Activated CD4-positive, alpha-beta memory T cell treated with anti-CD3 and anti-CD28 coated beads for 36 hours (primary cell): ENCODE measurements around the gene CD6. TPM values are rescaled to one million over a fixed set of nuclear protein-coding genes. Genes with fewer than 3 reads are reported as not detected.

Source experiments
- CTCF ChIA-PET: fragments of 350-600 bp; sonication (Branson Sonifier 250); formaldehyde crosslinking; loops from one replicate; lab custom pipeline; 2021; ENCODE audit warnings: antibody characterized with exemption, inconsistent platforms; lab: Charles Lee
- POLR2A ChIA-PET: fragments of 350-600 bp; sonication (Branson Sonifier 250); formaldehyde crosslinking; loops from one replicate; lab custom pipeline; 2021; ENCODE audit warnings: antibody characterized with exemption; lab: Charles Lee
- DNase-seq: peaks from one replicate; pipeline ENCODE4 v3.0.0-alpha.2; 2020
- H3K27ac Mint-ChIP-seq: one replicate; pipeline ENCODE4 v1.8.0; 2021; ENCODE audit warnings: mixed read lengths
- H3K27me3 Mint-ChIP-seq: one replicate; pipeline ENCODE4 v1.8.0; 2021; ENCODE audit warnings: mixed read lengths
- H3K36me3 Mint-ChIP-seq: one replicate; pipeline ENCODE4 v1.8.0; 2021; ENCODE audit warnings: mixed read lengths
- H3K4me1 Mint-ChIP-seq: one replicate; pipeline ENCODE4 v1.8.0; 2021; ENCODE audit warnings: low read depth, mixed read lengths
- H3K4me3 Mint-ChIP-seq: one replicate; pipeline ENCODE4 v1.8.0; 2021; ENCODE audit warnings: mild to moderate bottlenecking, mixed read lengths
- H3K9me3 Mint-ChIP-seq: one replicate; pipeline ENCODE4 v1.8.0; 2021; ENCODE audit warnings: mixed read lengths
- intact Hi-C: fragments of 100-400 bp; cut with micrococcal nuclease; formaldehyde crosslinking; loops from one replicate; pipeline ENCODE4 v1.15.1; 2023
- total RNA-seq, 2 experiments: library from RNA; stranded (reverse); gene quantifications; one replicate each; pipeline ENCODE4 v1.2.3, GENCODE V29; 2021

The CD6 gene
- total RNA-seq, 2 experiments from 2014 or later: 271 to 279 TPM

- intact Hi-C loops: loop anchor here (1.0 kb wide), 2 partner anchors 12 to 20 kb away; no protein-coding TSS in a partner anchor
- Mint-ChIP-seq H3K4me1 (peaks cover 47% of the 10 kb centered on the region), H3K36me3 (peaks cover 64% of the 10 kb centered on the region), H3K27me3 (no peaks in the 10 kb centered on the region), H3K9me3 (no peaks in the 10 kb centered on the region), H3K27ac (peak overlapping the region; percentile 99), H3K4me3 (peak overlapping the region; percentile 95)
- peak; percentile 64 for DNase-seq
- ChIA-PET POLR2A (interaction anchor here (0.7 to 1.7 kb wide), 6 partner anchors 8 to 135 kb away, joined by 3 to 7 read pairs (median 4); no protein-coding TSS in a partner anchor), CTCF (interaction anchor here (1.0 to 1.3 kb wide), 3 partner anchors 9 to 137 kb away, joined by 3 read pairs; no protein-coding TSS in a partner anchor)
These were observed 3.2 kb downstream of the CD6 start for GRCh38 chr11:60974726-60975125.

GRCh38 chr11:60977224-60977623 is 5.7 kb downstream of the CD6 start:
- Mint-ChIP-seq H3K27me3 (no peaks in the 10 kb centered on the region), H3K4me3 (peak overlapping the region; percentile 95), H3K9me3 (no peaks in the 10 kb centered on the region), H3K36me3 (peaks cover 81% of the 10 kb centered on the region), H3K4me1 (peaks cover 56% of the 10 kb centered on the region), H3K27ac (peak overlapping the region; percentile 99)
- DNase-seq: no peak
- intact Hi-C loops: no loop called here
- ChIA-PET POLR2A (interaction anchor here (0.6 to 1.3 kb wide), 9 partner anchors 43 to 134 kb away, joined by 3 to 6 read pairs (median 4); no protein-coding TSS in a partner anchor), CTCF (interaction anchor here (0.7 to 1.1 kb wide), 4 partner anchors 15 to 27 kb away, joined by 3 to 4 read pairs (median 3); no protein-coding TSS in a partner anchor)

- POLR2A ChIA-PET: interaction anchor here (1.0 to 2.3 kb wide), 9 partner anchors 27 to 134 kb away, joined by 3 to 13 read pairs (median 6); no protein-coding TSS in a partner anchor
- Mint-ChIP-seq H3K36me3 (peaks cover 81% of the 10 kb centered on the region), H3K4me1 (peaks cover 62% of the 10 kb centered on the region), H3K4me3 (peak overlapping the region; percentile 95), H3K27ac (peak overlapping the region; percentile 99), H3K9me3 (no peaks in the 10 kb centered on the region), H3K27me3 (no peaks in the 10 kb centered on the region)
- intact Hi-C loops: loop anchor here (1.0 to 2.0 kb wide), 3 partner anchors 8 to 63 kb away; partner anchors contain the start of gene TMEM109
- CTCF ChIA-PET: interaction anchor here (0.7 to 1.9 kb wide), 4 partner anchors 14 to 102 kb away, joined by 3 to 6 read pairs (median 4); no protein-coding TSS in a partner anchor
- DNase-seq: no peak
These were observed 6.4 kb downstream of the CD6 start for GRCh38 chr11:60977836-60978235.

- no peaks in the 10 kb centered on the region for H3K9me3 Mint-ChIP-seq
- peak; percentile 92 for DNase-seq
- H3K27ac Mint-ChIP-seq: peak overlapping the region; percentile 99
- peaks cover 81% of the 10 kb centered on the region for H3K36me3 Mint-ChIP-seq
- H3K4me1 Mint-ChIP-seq: peaks cover 71% of the 10 kb centered on the region
- intact Hi-C loops: loop anchor here (1.0 to 2.0 kb wide), 3 partner anchors 8 to 64 kb away; partner anchors contain the start of gene TMEM109
- ChIA-PET CTCF (interaction anchor here (1.1 to 1.9 kb wide), 6 partner anchors 10 to 101 kb away, joined by 3 to 6 read pairs (median 4); no protein-coding TSS in a partner anchor), POLR2A (interaction anchor here (0.5 to 3.6 kb wide), 11 partner anchors 26 to 730 kb away, joined by 3 to 16 read pairs (median 7); no protein-coding TSS in a partner anchor)
- peak overlapping the region; percentile 95 for H3K4me3 Mint-ChIP-seq
- no peaks in the 10 kb centered on the region for H3K27me3 Mint-ChIP-seq
These were observed 7.3 kb downstream of the CD6 start for GRCh38 chr11:60978546-60979380.

- Mint-ChIP-seq H3K36me3 (peaks cover 81% of the 10 kb centered on the region), H3K4me1 (peaks cover 89% of the 10 kb centered on the region), H3K27ac (peak overlapping the region; percentile 99), H3K4me3 (peak overlapping the region; percentile 84), H3K9me3 (no peaks in the 10 kb centered on the region), H3K27me3 (no peaks in the 10 kb centered on the region)
- DNase-seq: no peak
- ChIA-PET POLR2A (interaction anchor here (1.2 to 3.6 kb wide), 8 partner anchors 61 to 130 kb away, joined by 3 to 15 read pairs (median 9); no protein-coding TSS in a partner anchor), CTCF (interaction anchor here (1.1 to 1.6 kb wide), 2 partner anchors 56 to 67 kb away, joined by 3 to 4 read pairs; no protein-coding TSS in a partner anchor)
- intact Hi-C loops: no loop called here
These were observed 10.0 kb downstream of the CD6 start for GRCh38 chr11:60981515-60981914.

GRCh38 chr11:60982184-60982583 is 10.7 kb downstream of the CD6 start:
- ChIA-PET CTCF (interaction anchor here (1.1 to 1.6 kb wide), 2 partner anchors 55 to 67 kb away, joined by 3 to 4 read pairs; no protein-coding TSS in a partner anchor), POLR2A (interaction anchor here (0.9 to 2.9 kb wide), 11 partner anchors 7 to 129 kb away, joined by 3 to 14 read pairs (median 8); partner anchors contain the start of gene CD5)
- Mint-ChIP-seq H3K9me3 (no peaks in the 10 kb centered on the region), H3K27ac (peak overlapping the region; percentile 99), H3K4me3 (peak overlapping the region; percentile 84), H3K4me1 (peaks cover 90% of the 10 kb centered on the region), H3K36me3 (peaks cover 82% of the 10 kb centered on the region), H3K27me3 (no peaks in the 10 kb centered on the region)
- intact Hi-C loops: no loop called here
- peak; percentile 75 for DNase-seq

GRCh38 chr11:60984149-60984548 is 12.7 kb downstream of the CD6 start:
- POLR2A ChIA-PET: interaction anchor here (0.9 to 5.4 kb wide), 10 partner anchors 11 to 129 kb away, joined by 3 to 46 read pairs (median 5); no protein-coding TSS in a partner anchor
- DNase-seq: peak; percentile 59
- H3K27me3 Mint-ChIP-seq: no peaks in the 10 kb centered on the region
- intact Hi-C loops: no loop called here
- H3K27ac Mint-ChIP-seq: peak overlapping the region; percentile 99
- no peaks in the 10 kb centered on the region for H3K9me3 Mint-ChIP-seq
- H3K4me3 Mint-ChIP-seq: peak overlapping the region; percentile 84
- CTCF ChIA-PET: no interaction called here
- peaks cover 84% of the 10 kb centered on the region for H3K36me3 Mint-ChIP-seq
- H3K4me1 Mint-ChIP-seq: peaks cover 90% of the 10 kb centered on the region

- CTCF ChIA-PET: no interaction called here
- Mint-ChIP-seq H3K9me3 (no peaks in the 10 kb centered on the region), H3K4me1 (peaks cover 94% of the 10 kb centered on the region), H3K36me3 (peaks cover 89% of the 10 kb centered on the region), H3K4me3 (peak overlapping the region; percentile 84), H3K27me3 (no peaks in the 10 kb centered on the region), H3K27ac (peak overlapping the region; percentile 99)
- intact Hi-C loops: no loop called here
- no peak for DNase-seq
- POLR2A ChIA-PET: interaction anchor here (0.9 to 5.4 kb wide), 10 partner anchors 10 to 128 kb away, joined by 3 to 46 read pairs (median 5); no protein-coding TSS in a partner anchor
These were observed 13.2 kb downstream of the CD6 start for GRCh38 chr11:60984636-60985035.

DNA sequence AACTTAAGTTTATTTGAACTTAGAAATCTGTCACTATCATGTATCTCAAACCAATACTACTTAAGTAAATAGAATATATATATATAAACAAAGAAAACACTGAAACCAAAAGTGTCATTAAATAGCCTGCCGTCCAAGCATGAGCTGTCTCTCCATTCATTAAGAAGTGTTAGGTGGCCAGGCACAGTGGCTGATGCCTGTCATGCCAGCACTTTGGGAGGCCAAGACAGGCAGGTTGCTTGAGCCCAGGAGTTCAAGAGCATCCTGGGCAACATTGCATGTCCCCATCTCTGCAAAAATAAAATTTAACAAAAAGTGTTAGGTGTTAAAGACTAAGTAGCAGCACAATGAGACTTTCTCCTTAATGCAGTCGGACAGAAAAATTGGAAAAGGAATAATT is 14.0 kb downstream of the CD6 start:
- H3K27ac Mint-ChIP-seq: peak overlapping the region; percentile 99
- H3K27me3 Mint-ChIP-seq: no peaks in the 10 kb centered on the region
- no peaks in the 10 kb centered on the region for H3K9me3 Mint-ChIP-seq
- ChIA-PET POLR2A (interaction anchor here (0.5 to 5.4 kb wide), 18 partner anchors 10 to 143 kb away, joined by 3 to 54 read pairs (median 16); partner anchors contain the start of gene TMEM109), CTCF (interaction anchor here (1.6 kb wide), 1 partner anchor 106 kb away, joined by 4 read pairs; no protein-coding TSS in a partner anchor)
- peaks cover 91% of the 10 kb centered on the region for H3K4me1 Mint-ChIP-seq
- peaks cover 89% of the 10 kb centered on the region for H3K36me3 Mint-ChIP-seq
- H3K4me3 Mint-ChIP-seq: peak overlapping the region; percentile 84
- DNase-seq: peak; percentile 43
- intact Hi-C loops: no loop called here

DNA sequence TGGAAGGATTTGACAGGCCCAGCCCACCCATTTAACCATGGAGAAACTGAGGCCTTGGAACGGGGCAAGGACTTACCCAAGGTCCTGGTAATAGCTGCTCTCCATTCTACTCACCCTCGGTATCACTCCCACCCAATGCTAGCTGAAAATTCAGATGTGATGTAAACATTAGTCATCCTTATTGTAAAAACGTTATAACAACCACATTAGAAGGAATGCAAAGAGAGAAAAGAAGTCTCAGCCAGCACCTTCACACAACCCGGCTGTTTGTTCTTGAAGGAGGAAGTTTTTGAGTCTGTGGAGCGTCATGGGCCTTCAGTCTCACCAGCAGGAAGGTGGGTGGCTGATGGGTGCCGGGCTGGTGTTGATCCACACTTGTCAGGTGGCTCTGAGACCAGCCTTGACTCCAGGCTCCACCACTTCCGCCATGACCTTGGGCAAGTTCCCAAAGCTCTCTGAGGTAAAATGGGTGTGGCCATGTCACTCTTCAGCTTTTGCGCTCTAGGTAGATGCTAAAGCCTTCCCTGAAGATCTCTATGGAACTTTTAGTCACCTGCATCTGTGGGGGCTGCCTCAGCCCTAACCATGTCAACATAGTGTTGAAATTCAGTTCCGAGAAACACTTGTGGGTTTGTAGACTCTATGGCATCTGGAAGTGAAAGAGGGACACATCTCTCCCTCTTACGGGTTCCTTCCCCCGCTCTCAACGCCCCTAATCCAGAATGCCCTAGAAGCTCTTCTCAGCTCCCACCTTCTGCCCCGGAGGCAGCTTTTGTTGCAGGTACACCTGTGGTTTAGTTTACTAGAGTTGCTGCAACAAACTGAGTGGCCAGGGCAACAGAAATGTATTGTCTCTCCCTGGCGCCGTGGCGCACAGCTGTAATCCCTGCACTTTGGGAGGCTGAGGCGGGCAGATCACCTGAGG is 14.8 kb downstream of the CD6 start:
- Mint-ChIP-seq H3K27me3 (no peaks in the 10 kb centered on the region), H3K36me3 (peaks cover 89% of the 10 kb centered on the region), H3K27ac (peak overlapping the region; percentile 99), H3K9me3 (no peaks in the 10 kb centered on the region), H3K4me3 (peak overlapping the region; percentile 84), H3K4me1 (peaks cover 91% of the 10 kb centered on the region)
- ChIA-PET POLR2A (interaction anchor here (0.8 to 5.4 kb wide), 19 partner anchors 9 to 143 kb away, joined by 3 to 54 read pairs (median 14); partner anchors contain the start of gene TMEM109), CTCF (interaction anchor here (0.7 to 1.6 kb wide), 2 partner anchors 78 to 106 kb away, joined by 3 to 4 read pairs; no protein-coding TSS in a partner anchor)
- peak; percentile 97 for DNase-seq
- intact Hi-C loops: loop anchor here (1.0 to 2.0 kb wide), 10 partner anchors 8 to 125 kb away; partner anchors contain the start of genes CD5 and TMEM109
